H9 (cell line): Measurements from ENCODE around the gene EGLN1. TPM values are rescaled to one million over a fixed set of nuclear protein-coding genes. Genes with fewer than 3 reads are reported as not detected.

Source experiments
- DNase-seq: peaks from one replicate; pipeline ENCODE4 v3.0.0-alpha.2; 2017
- H2AFZ ChIP-seq: one replicate; pipeline ENCODE4 v1.6.1; 2013; ENCODE audit warnings: mild to moderate bottlenecking, low read length, control low read depth, moderate library complexity
- H2AK5ac ChIP-seq: 2 replicates; pipeline ENCODE4 v1.6.1; 2013; ENCODE audit warnings: low read length, control low read depth, mixed read lengths; ENCODE audit not compliant: insufficient read length
- H2BK120ac ChIP-seq: one replicate; pipeline ENCODE4 v1.6.1; 2013; ENCODE audit warnings: low read depth, mild to moderate bottlenecking, low read length, control low read depth, inconsistent platforms; ENCODE audit not compliant: poor library complexity, severe bottlenecking
- H2BK12ac ChIP-seq: 2 replicates; pipeline ENCODE4 v1.6.1; 2013; ENCODE audit warnings: low read length, control low read depth, mixed read lengths, low read depth; ENCODE audit not compliant: insufficient read length
- H2BK15ac ChIP-seq: 2 replicates; pipeline ENCODE4 v1.6.1; 2013; ENCODE audit warnings: low read depth, low read length, control low read depth
- H2BK20ac ChIP-seq: one replicate; pipeline ENCODE4 v1.6.1; 2013; ENCODE audit warnings: low read depth, mild to moderate bottlenecking, low read length, control low read depth, inconsistent platforms; ENCODE audit not compliant: poor library complexity, severe bottlenecking
- H2BK5ac ChIP-seq: 2 replicates; pipeline ENCODE4 v1.6.1; 2013; ENCODE audit warnings: low read length, control low read depth, mixed read lengths; ENCODE audit not compliant: insufficient read length
- H3K14ac ChIP-seq: 2 replicates; pipeline ENCODE4 v1.6.1; 2013; ENCODE audit warnings: low read length, control low read depth; ENCODE audit not compliant: insufficient read depth
- H3K18ac ChIP-seq: 2 replicates; pipeline ENCODE4 v1.6.1; 2013; ENCODE audit warnings: low read depth, mild to moderate bottlenecking, mixed read lengths, low read length, control low read depth; ENCODE audit not compliant: insufficient read length
- H3K23ac ChIP-seq: 2 replicates; pipeline ENCODE4 v1.6.1; 2013; ENCODE audit warnings: low read length, control low read depth, mixed read lengths, low read depth; ENCODE audit not compliant: insufficient read length
- H3K23me2 ChIP-seq: 2 replicates; pipeline ENCODE4 v1.6.1; 2013; ENCODE audit warnings: low read depth, mild to moderate bottlenecking, mixed read lengths, low read length, control low read depth; ENCODE audit not compliant: insufficient read length, poor library complexity, severe bottlenecking
- H3K27ac ChIP-seq: 2 replicates; pipeline ENCODE4 v1.5.1; 2013; ENCODE audit warnings: low read length, control low read depth, mixed read lengths, low read depth; ENCODE audit not compliant: insufficient read length
- H3K27me3 ChIP-seq: 2 replicates; pipeline ENCODE4 v1.6.1; 2013; ENCODE audit warnings: low read length, control low read depth, inconsistent platforms; ENCODE audit not compliant: insufficient read depth
- H3K4ac ChIP-seq: 2 replicates; pipeline ENCODE4 v1.6.1; 2013; ENCODE audit warnings: low read depth, mild to moderate bottlenecking, control low read depth, inconsistent platforms, low read length, moderate library complexity
- H3K4me1 ChIP-seq: 2 replicates; pipeline ENCODE4 v1.6.1; 2013; ENCODE audit warnings: low read length, control low read depth, inconsistent platforms; ENCODE audit not compliant: insufficient read depth
- H3K4me2 ChIP-seq: 2 replicates; pipeline ENCODE4 v1.6.1; 2013; ENCODE audit warnings: low read length, control low read depth, mixed read lengths; ENCODE audit not compliant: insufficient read length, insufficient read depth
- H3K56ac ChIP-seq: 2 replicates; pipeline ENCODE4 v1.6.1; 2013; ENCODE audit warnings: low read depth, mild to moderate bottlenecking, mixed read lengths, low read length, control low read depth; ENCODE audit not compliant: insufficient read length
- H3K79me1 ChIP-seq: 2 replicates; pipeline ENCODE4 v1.6.1; 2013; ENCODE audit warnings: low read depth, mild to moderate bottlenecking, moderate library complexity, low read length, control low read depth, inconsistent platforms; ENCODE audit not compliant: insufficient read depth, poor library complexity, severe bottlenecking
- H3K79me2 ChIP-seq: 2 replicates; pipeline ENCODE4 v1.6.1; 2013; ENCODE audit warnings: low read length, control low read depth, inconsistent platforms; ENCODE audit not compliant: insufficient read depth
- H3K9ac ChIP-seq: 2 replicates; pipeline ENCODE4 v1.6.1; 2013; ENCODE audit warnings: low read length, control low read depth, mixed read lengths; ENCODE audit not compliant: insufficient read length; ENCODE audit errors: extremely low read depth
- H3K9me3 ChIP-seq: one replicate; pipeline ENCODE4 v1.6.1; 2013; ENCODE audit warnings: low read depth, low read length, inconsistent platforms; ENCODE audit not compliant: control insufficient read depth
- H3T11ph ChIP-seq: one replicate; pipeline ENCODE4 v1.6.1; 2013; ENCODE audit warnings: mild to moderate bottlenecking, low read length, control low read depth, inconsistent platforms
- H4K20me1 ChIP-seq: one replicate; pipeline ENCODE4 v1.6.1; 2013; ENCODE audit not compliant: control insufficient read depth, insufficient read length, insufficient read depth
- H4K5ac ChIP-seq: 2 replicates; pipeline ENCODE4 v1.6.1; 2013; ENCODE audit warnings: low read depth, mild to moderate bottlenecking, mixed read lengths, low read length, control low read depth; ENCODE audit not compliant: insufficient read length
- H4K8ac ChIP-seq: replicated peaks from 2 replicates; pipeline ENCODE4 v1.6.1; 2013; ENCODE audit warnings: low read length, control low read depth, mixed read lengths, low read depth; ENCODE audit not compliant: insufficient read length
- H4K91ac ChIP-seq: 2 replicates; pipeline ENCODE4 v1.6.1; 2013; ENCODE audit warnings: low read depth, mild to moderate bottlenecking, moderate library complexity, mixed read lengths, low read length, control low read depth; ENCODE audit not compliant: insufficient read length
- H3K27ac Mint-ChIP-seq, 3 experiments: 2 replicates in 2 of 3; 3 replicates in 1 of 3; pipeline ENCODE4 v1.8.0; 2020 to 2021; ENCODE audit warnings: mixed read lengths in 3 of 3, mild to moderate bottlenecking in 1 of 3, moderate library complexity in 1 of 3
- H3K27me3 Mint-ChIP-seq: 2 replicates; pipeline ENCODE4 v1.8.0; 2021; ENCODE audit warnings: low read depth, mild to moderate bottlenecking, moderate library complexity, mixed read lengths
- H3K36me3 Mint-ChIP-seq, 3 experiments: 2 replicates in 2 of 3; 3 replicates in 1 of 3; pipeline ENCODE4 v1.8.0; 2020 to 2021; ENCODE audit warnings: low read depth in 3 of 3, mixed read lengths in 3 of 3; ENCODE audit not compliant: insufficient read depth in 1 of 3
- H3K4me1 Mint-ChIP-seq, 2 experiments: 2 replicates each; pipeline ENCODE4 v1.8.0; 2020; ENCODE audit warnings: mixed read lengths in 2 of 2
- H3K4me3 Mint-ChIP-seq, 2 experiments: 2 replicates in 1 of 2; 3 replicates in 1 of 2; pipeline ENCODE4 v1.8.0; 2020 to 2021; ENCODE audit warnings: mild to moderate bottlenecking in 2 of 2, mixed read lengths in 2 of 2, moderate library complexity in 1 of 2
- H3K9me3 Mint-ChIP-seq, 2 experiments: 2 replicates in 1 of 2; 3 replicates in 1 of 2; pipeline ENCODE4 v1.8.0; 2020; ENCODE audit warnings: mild to moderate bottlenecking in 2 of 2, mixed read lengths in 2 of 2, moderate library complexity in 1 of 2
- WGBS: extraction: QIAGEN DNeasy Blood & Tissue Kit; methylation state at CpG from one replicate; pipeline ENCODE4 v1.1.7; 2013; ENCODE audit warnings: missing lambda C conversion rate, low lambda C conversion rate, mixed read lengths; ENCODE audit not compliant: insufficient read length; ENCODE audit errors: extremely low coverage; 5-methylcytosine and 5-hydroxymethylcytosine counted together
- total RNA-seq: library from RNA; stranded (reverse); gene quantifications from 2 replicates; pipeline ENCODE4 v1.2.1, GENCODE V29; 2021
- TF ChIP-seq, protein P1 (sequence below): fragments of 200-600 bp; sonication (generic); conservative IDR thresholded peaks from 3 replicates; pipeline ENCODE4 v1.8.0; 2021; ENCODE audit warnings: antibody characterized with exemption, mild to moderate bottlenecking

EGLN1 gene
- total RNA-seq, 1 experiment from 2014 or later: 8.4 TPM

DNA sequence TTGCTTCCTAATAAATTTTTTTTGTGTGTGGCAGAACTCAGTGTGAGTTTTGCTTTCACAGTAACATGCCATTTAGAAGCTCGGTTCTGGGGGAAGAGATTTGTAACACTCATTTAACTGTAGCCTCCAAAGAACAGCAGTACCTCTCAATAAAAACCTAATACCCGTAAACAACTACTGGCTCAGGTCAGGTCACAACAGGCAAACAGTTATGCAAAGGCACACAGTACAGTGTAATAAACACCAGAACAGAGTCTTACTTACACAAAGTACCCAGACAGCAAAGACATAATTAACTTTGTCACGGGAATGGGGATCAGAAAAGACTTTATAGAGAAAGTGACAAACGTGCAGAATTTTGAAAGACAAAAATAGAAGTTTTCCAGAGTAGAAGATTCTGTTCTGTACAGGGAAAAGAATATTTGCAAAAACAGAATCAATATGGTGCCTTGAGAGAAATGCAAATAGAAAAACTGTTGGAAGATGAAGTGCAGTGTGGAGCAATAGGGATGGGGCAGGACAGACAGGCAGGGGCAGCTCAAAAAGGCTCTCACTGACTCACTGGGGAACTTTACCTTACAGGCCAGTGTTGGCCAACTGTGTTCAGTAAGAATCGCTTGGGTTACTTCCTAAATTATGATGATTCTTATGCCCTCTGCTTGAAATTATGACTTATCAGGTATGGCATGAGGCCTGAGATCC is 38.8 kb downstream of the EGLN1 start:
- H3T11ph ChIP-seq: no peak overlapping the region
- no CpG with 5 or more reads among the region's 5 CpGs for WGBS
- no peak overlapping the region for H4K91ac ChIP-seq
- H4K8ac ChIP-seq: no peak overlapping the region
- no peak overlapping the region for H2BK15ac ChIP-seq
- H3K79me2 ChIP-seq: no peaks in the 10 kb centered on the region
- no peak overlapping the region for H3K14ac ChIP-seq
- no peaks in the 10 kb centered on the region for H3K9me3 ChIP-seq
- no peak overlapping the region for H2BK20ac ChIP-seq
- no peak overlapping the region for H3K18ac ChIP-seq
- no peaks in the 10 kb centered on the region for H3K23me2 ChIP-seq
- no peaks in the 10 kb centered on the region for H3K27me3 ChIP-seq
- no peak overlapping the region for H3K27ac ChIP-seq
- H3K4me1 ChIP-seq: no peaks in the 10 kb centered on the region
- no peaks in the 10 kb centered on the region for H3K79me1 ChIP-seq
- H2BK5ac ChIP-seq: no peak overlapping the region
- H3K27ac Mint-ChIP-seq: no peak overlapping the region
- peaks cover 3 to 4% of the 10 kb centered on the region in 2 experiments; a peak in 2 of 4 replicates for H3K4me1 Mint-ChIP-seq
- H3K56ac ChIP-seq: no peak overlapping the region
- H3K36me3 Mint-ChIP-seq: no peaks in the 10 kb centered on the region
- H3K4ac ChIP-seq: no peak overlapping the region
- H2AFZ ChIP-seq: no peak overlapping the region
- H4K20me1 ChIP-seq: no peaks in the 10 kb centered on the region
- H3K27me3 Mint-ChIP-seq: no peaks in the 10 kb centered on the region
- no peak overlapping the region for H3K9ac ChIP-seq
- no peak overlapping the region for H4K5ac ChIP-seq
- TF ChIP-seq, protein P1, sequence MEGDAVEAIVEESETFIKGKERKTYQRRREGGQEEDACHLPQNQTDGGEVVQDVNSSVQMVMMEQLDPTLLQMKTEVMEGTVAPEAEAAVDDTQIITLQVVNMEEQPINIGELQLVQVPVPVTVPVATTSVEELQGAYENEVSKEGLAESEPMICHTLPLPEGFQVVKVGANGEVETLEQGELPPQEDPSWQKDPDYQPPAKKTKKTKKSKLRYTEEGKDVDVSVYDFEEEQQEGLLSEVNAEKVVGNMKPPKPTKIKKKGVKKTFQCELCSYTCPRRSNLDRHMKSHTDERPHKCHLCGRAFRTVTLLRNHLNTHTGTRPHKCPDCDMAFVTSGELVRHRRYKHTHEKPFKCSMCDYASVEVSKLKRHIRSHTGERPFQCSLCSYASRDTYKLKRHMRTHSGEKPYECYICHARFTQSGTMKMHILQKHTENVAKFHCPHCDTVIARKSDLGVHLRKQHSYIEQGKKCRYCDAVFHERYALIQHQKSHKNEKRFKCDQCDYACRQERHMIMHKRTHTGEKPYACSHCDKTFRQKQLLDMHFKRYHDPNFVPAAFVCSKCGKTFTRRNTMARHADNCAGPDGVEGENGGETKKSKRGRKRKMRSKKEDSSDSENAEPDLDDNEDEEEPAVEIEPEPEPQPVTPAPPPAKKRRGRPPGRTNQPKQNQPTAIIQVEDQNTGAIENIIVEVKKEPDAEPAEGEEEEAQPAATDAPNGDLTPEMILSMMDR: no peak
- no peak overlapping the region for H3K4me2 ChIP-seq
- no peak for DNase-seq
- H3K23ac ChIP-seq: no peak overlapping the region
- H3K9me3 Mint-ChIP-seq: no peaks in the 10 kb centered on the region
- no peak overlapping the region for H2AK5ac ChIP-seq
- H2BK12ac ChIP-seq: no peak overlapping the region
- no peak overlapping the region for H2BK120ac ChIP-seq
- H3K4me3 Mint-ChIP-seq: no peak overlapping the region
